ENCODE data around the gene PRKCG.

GRCh38 chr19:53936029-53936428 lies 54.0 kb downstream of the PRKCG start:
- TF ChIP-seq CTCF (IDR thresholded peaks at IDR 0.05 in 4 of 5, conservative IDR thresholded peaks at IDR 0.05 in 1 of 5), result no peak
- no peak for TF ChIP-seq POLR2A (IDR thresholded peaks at IDR 0.05)
